CD4-positive, CD25-positive, alpha-beta regulatory T cell (primary cell): ENCODE results near the gene OR10Z1. TPM values are rescaled to one million over a fixed set of nuclear protein-coding genes. Genes with fewer than 3 reads are reported as not detected.
A peak's percentile ranks its signal among the peaks of the same experiment; 100 is the strongest.

Source experiments
- ATAC-seq, 2 donors: fragments of 150-1000 bp; cut with Tn5 transposase; one replicate each; pipeline ENCODE4 v1.10.0; 2021; ENCODE audit warnings: low read depth in 2 of 2, moderate number of reproducible peaks in 2 of 2, moderate library complexity in 1 of 2
- DNase-seq, 3 donors: peaks; one replicate each; pipeline versions ENCODE4 v3.0.0 to v3.0.0-alpha.2; 2012 to 2022; ENCODE audit warnings: mixed read lengths in 1 of 3
- H3K27ac ChIP-seq: one replicate; pipeline ENCODE4 v1.7.0; 2013; ENCODE audit warnings: mild to moderate bottlenecking, low read length; ENCODE audit not compliant: insufficient read depth, poor library complexity, severe bottlenecking
- H3K27me3 ChIP-seq: one replicate; pipeline ENCODE4 v1.7.0; 2013; ENCODE audit warnings: low read length; ENCODE audit not compliant: control insufficient read depth, insufficient read depth
- H3K36me3 ChIP-seq: one replicate; pipeline ENCODE4 v1.7.0; 2013; ENCODE audit warnings: mild to moderate bottlenecking, low read length, moderate library complexity; ENCODE audit not compliant: control insufficient read depth, insufficient read depth
- H3K4me1 ChIP-seq: 2 replicates; pipeline ENCODE4 v1.7.0; 2013; ENCODE audit warnings: mild to moderate bottlenecking, low read length; ENCODE audit not compliant: insufficient read depth, control insufficient read depth, poor library complexity, severe bottlenecking
- H3K4me3 ChIP-seq: one replicate; pipeline ENCODE4 v1.7.0; 2013; ENCODE audit warnings: low read depth, mild to moderate bottlenecking, low read length, moderate library complexity
- H3K9me3 ChIP-seq, 2 experiments: 1 replicate in 1 of 2; 2 replicates in 1 of 2; pipeline ENCODE4 v1.7.0; 2013; ENCODE audit warnings: low read length in 2 of 2, mild to moderate bottlenecking in 1 of 2, moderate library complexity in 1 of 2; ENCODE audit not compliant: control insufficient read depth in 2 of 2
- H3K27ac Mint-ChIP-seq, 3 donors: one replicate each; pipeline ENCODE4 v1.8.0; 2020 to 2022; ENCODE audit warnings: mild to moderate bottlenecking in 3 of 3, mixed read lengths in 3 of 3, moderate library complexity in 2 of 3
- H3K27me3 Mint-ChIP-seq: one replicate; pipeline ENCODE4 v1.8.0; 2022; ENCODE audit warnings: mild to moderate bottlenecking, mixed read lengths
- H3K36me3 Mint-ChIP-seq: one replicate; pipeline ENCODE4 v1.8.0; 2020; ENCODE audit warnings: mixed read lengths
- H3K4me1 Mint-ChIP-seq, 4 donors: one replicate each; pipeline ENCODE4 v1.8.0; 2020 to 2022; ENCODE audit warnings: mixed read lengths in 4 of 4, mild to moderate bottlenecking in 1 of 4
- H3K4me3 Mint-ChIP-seq, 4 donors: one replicate each; pipeline ENCODE4 v1.8.0; 2020 to 2022; ENCODE audit warnings: mild to moderate bottlenecking in 4 of 4, mixed read lengths in 4 of 4, moderate library complexity in 3 of 4
- H3K9me3 Mint-ChIP-seq, 7 donors: one replicate each; pipeline ENCODE4 v1.8.0; 2020 to 2022; ENCODE audit warnings: mixed read lengths in 7 of 7, mild to moderate bottlenecking in 3 of 7, moderate library complexity in 2 of 7
- polyA plus RNA-seq, 4 donors: library from polyadenylated mRNA; unstranded; fragments of 300-500 nt; fragmentation: Illumina TruSeq; gene quantifications; one replicate each; pipeline ENCODE4 v1.2.3, GENCODE V29; 2021
- total RNA-seq: library from RNA; stranded (reverse); gene quantifications from one replicate; pipeline ENCODE4 v1.2.3, GENCODE V29; 2022

The OR10Z1 gene, protein sequence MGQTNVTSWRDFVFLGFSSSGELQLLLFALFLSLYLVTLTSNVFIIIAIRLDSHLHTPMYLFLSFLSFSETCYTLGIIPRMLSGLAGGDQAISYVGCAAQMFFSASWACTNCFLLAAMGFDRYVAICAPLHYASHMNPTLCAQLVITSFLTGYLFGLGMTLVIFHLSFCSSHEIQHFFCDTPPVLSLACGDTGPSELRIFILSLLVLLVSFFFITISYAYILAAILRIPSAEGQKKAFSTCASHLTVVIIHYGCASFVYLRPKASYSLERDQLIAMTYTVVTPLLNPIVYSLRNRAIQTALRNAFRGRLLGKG
- total RNA-seq (not detected), polyA plus RNA-seq (not detected)

DNA sequence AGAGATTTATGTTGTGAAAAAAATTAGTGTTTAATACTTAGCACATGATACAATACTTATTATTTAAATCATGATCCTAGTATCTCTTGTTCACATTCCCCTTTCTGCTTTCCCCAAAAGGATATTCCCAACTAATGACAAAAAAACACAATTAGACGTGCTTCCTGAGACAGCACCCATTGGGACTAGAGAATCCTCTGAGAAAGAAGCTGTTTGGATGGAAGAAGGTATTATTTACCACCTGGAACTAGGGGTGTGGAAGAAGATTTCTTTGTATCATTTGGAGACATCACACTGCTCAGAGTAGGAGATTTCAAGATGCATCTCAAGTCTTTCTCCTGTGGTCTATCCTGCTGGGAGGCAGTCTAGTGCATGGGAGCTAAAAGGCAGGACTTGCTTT is at the start of gene OR10Z1:
OR10Z1 (plus strand) TSS at position 301 of the 400 bp plus-strand sequence. CDS start 1,171 bp downstream, outside the sequence.
- ATAC-seq (no peak), DNase-seq (no peak)
- no peaks in the 10 kb centered on the region for H3K4me1 ChIP-seq
- Mint-ChIP-seq H3K4me1 (no peaks in the 10 kb centered on the region), H3K9me3 (peaks cover 0 to 1% (median 0%) of the 10 kb centered on the region in 7 donors), H3K27me3 (peaks cover 12% of the 10 kb centered on the region), H3K27ac (peak within 1 kb of the TSS in 1 of 3 donors; percentile 57), H3K4me3 (no peak within 1 kb of the TSS), H3K36me3 (no peaks in the 10 kb centered on the region)
- H3K9me3 ChIP-seq: no peaks in the 10 kb centered on the region
- H3K27ac ChIP-seq: no peak within 1 kb of the TSS
- peaks cover 5% of the 10 kb centered on the region for H3K27me3 ChIP-seq
- H3K4me3 ChIP-seq: no peak within 1 kb of the TSS
- no peaks in the 10 kb centered on the region for H3K36me3 ChIP-seq

DNA sequence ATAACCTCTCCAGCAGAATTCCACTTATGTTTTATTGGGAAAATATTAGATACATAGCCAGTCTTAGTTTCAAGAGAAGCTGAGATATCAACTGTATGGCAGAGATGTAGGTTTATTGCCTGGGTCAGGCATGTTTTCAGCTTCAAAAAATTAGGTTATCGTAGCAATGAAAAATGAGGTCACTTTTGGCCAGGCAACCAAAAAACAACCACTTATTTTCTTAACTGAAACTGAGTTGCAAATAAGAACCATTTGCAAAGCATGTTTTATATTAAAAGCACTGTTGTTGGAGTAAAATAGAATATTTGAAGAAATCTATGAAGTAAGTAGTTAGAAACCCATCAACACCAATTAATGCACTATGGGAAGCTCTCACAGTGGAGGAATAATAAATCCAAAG is 45.4 kb upstream of the OR10Z1 start:
- H3K27me3 ChIP-seq: peaks cover 9% of the 10 kb centered on the region
- Mint-ChIP-seq H3K4me1 (no peaks in the 10 kb centered on the region), H3K27ac (no peak overlapping the region), H3K27me3 (peaks cover 18% of the 10 kb centered on the region), H3K4me3 (no peak overlapping the region), H3K9me3 (peaks cover 0 to 2% (median 0%) of the 10 kb centered on the region in 7 donors), H3K36me3 (no peaks in the 10 kb centered on the region)
- no peaks in the 10 kb centered on the region for H3K36me3 ChIP-seq
- H3K4me1 ChIP-seq: no peaks in the 10 kb centered on the region
- H3K9me3 ChIP-seq: no peaks in the 10 kb centered on the region
- no peak for DNase-seq
- no peak overlapping the region for H3K4me3 ChIP-seq
- no peak for ATAC-seq
- no peak overlapping the region for H3K27ac ChIP-seq

DNA sequence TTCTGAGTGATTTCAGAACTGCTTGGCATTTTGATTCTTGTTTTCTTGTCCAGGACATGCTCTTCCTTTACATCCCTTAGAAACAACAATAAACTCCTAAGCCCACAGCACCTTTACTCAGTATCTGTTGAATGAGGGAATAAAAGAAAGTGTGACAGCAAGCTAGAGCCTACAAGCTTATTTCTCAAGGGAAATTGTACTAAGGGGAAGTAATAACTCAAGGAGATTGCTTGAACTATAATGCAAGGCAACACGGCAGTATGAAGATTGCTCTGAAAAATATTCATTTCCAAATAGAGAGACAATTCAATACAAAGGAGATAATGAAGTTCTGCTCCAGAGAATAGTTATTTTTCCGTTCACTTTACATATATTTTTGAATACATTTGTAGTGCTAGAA is 41.2 kb upstream of the OR10Z1 start:
- no peaks in the 10 kb centered on the region for H3K4me1 Mint-ChIP-seq
- H3K4me3 ChIP-seq: no peak overlapping the region
- no peak overlapping the region for H3K27ac ChIP-seq
- H3K9me3 Mint-ChIP-seq: peaks cover 0 to 5% (median 2%) of the 10 kb centered on the region in 7 donors
- DNase-seq (no peak), ATAC-seq (no peak)
- no peaks in the 10 kb centered on the region for H3K36me3 ChIP-seq
- H3K27me3 ChIP-seq: peaks cover 9% of the 10 kb centered on the region
- no peaks in the 10 kb centered on the region for H3K4me1 ChIP-seq
- no peak overlapping the region for H3K4me3 Mint-ChIP-seq
- no peaks in the 10 kb centered on the region for H3K36me3 Mint-ChIP-seq
- H3K27ac Mint-ChIP-seq: no peak overlapping the region
- peaks cover 12% of the 10 kb centered on the region for H3K27me3 Mint-ChIP-seq
- H3K9me3 ChIP-seq: no peaks in the 10 kb centered on the region

DNA sequence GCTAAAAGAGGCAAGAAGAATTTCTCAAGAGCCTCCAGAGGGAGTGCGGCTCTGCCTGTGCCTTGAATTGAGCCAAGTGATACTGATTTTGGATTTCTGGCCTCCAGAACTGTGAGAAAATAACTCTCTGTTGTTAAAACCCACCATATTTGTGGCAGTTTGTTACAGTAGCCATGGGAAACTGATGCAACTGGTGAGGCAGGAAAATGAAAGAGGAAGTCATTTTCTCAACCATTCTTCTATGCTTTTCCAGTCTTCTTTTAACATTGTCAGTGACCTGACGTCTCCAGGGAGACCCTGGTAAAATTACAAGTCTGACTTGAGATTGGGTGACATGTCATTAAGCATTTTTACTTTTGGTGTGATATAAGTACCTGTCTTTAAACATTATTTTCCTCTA is 40.5 kb upstream of the OR10Z1 start:
- Histone ChIP-seq H3K9me3 (no peaks in the 10 kb centered on the region), H3K27me3 (peaks cover 8% of the 10 kb centered on the region), H3K27ac (no peak overlapping the region), H3K4me1 (no peaks in the 10 kb centered on the region), H3K4me3 (no peak overlapping the region), H3K36me3 (no peaks in the 10 kb centered on the region)
- Mint-ChIP-seq H3K36me3 (no peaks in the 10 kb centered on the region), H3K9me3 (peaks cover 0 to 5% (median 2%) of the 10 kb centered on the region in 7 donors), H3K4me3 (no peak overlapping the region), H3K27ac (no peak overlapping the region), H3K4me1 (no peaks in the 10 kb centered on the region), H3K27me3 (peaks cover 12% of the 10 kb centered on the region)
- ATAC-seq (no peak), DNase-seq (no peak)

GRCh38 chr1:158570480-158570879 is 34.6 kb upstream of the OR10Z1 start, which contains the start of gene OR6P1:
OR6P1 (minus strand) TSS chr1:158570580; CDS start chr1:158563604, 6,976 bp downstream.
- H3K27me3 ChIP-seq: peaks cover 10% of the 10 kb centered on the region
- ATAC-seq (no peak), DNase-seq (no peak)
- H3K4me3 ChIP-seq: no peak within 1 kb of the TSS
- Mint-ChIP-seq H3K4me1 (no peaks in the 10 kb centered on the region), H3K4me3 (no peak within 1 kb of the TSS), H3K27me3 (peaks cover 6% of the 10 kb centered on the region), H3K36me3 (no peaks in the 10 kb centered on the region), H3K27ac (no peak within 1 kb of the TSS), H3K9me3 (peaks cover 0 to 5% (median 2%) of the 10 kb centered on the region in 7 donors)
- H3K4me1 ChIP-seq: no peaks in the 10 kb centered on the region
- H3K36me3 ChIP-seq: no peaks in the 10 kb centered on the region
- no peak within 1 kb of the TSS for H3K27ac ChIP-seq
- no peaks in the 10 kb centered on the region for H3K9me3 ChIP-seq

DNA sequence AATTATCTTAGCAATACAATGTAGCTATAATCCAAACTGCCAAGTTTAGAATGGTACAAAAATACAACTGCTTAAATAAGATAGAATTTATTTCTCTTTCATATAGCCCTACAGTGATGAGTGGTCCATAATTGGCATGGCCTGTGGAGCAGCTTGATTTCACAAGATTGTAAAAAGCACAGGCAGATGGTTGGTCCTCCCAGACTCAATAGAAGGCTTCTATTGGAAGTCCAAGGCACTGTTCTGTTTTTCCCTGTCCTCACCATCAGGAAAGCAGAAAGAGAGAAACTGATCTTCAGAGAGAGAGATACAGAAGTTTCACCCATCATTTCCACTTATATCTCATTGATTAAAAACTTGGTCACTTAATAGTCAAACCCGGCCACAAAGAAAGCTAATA is 32.8 kb upstream of the OR10Z1 start:
- H3K4me3 ChIP-seq: no peak overlapping the region
- Mint-ChIP-seq H3K27me3 (peaks cover 6% of the 10 kb centered on the region), H3K9me3 (peaks cover 0 to 4% (median 2%) of the 10 kb centered on the region in 7 donors), H3K27ac (no peak overlapping the region), H3K4me1 (no peaks in the 10 kb centered on the region), H3K36me3 (no peaks in the 10 kb centered on the region), H3K4me3 (no peak overlapping the region)
- H3K9me3 ChIP-seq: no peaks in the 10 kb centered on the region
- no peaks in the 10 kb centered on the region for H3K4me1 ChIP-seq
- no peaks in the 10 kb centered on the region for H3K36me3 ChIP-seq
- no peak overlapping the region for H3K27ac ChIP-seq
- no peak for ATAC-seq
- no peak for DNase-seq
- peaks cover 11% of the 10 kb centered on the region for H3K27me3 ChIP-seq

DNA sequence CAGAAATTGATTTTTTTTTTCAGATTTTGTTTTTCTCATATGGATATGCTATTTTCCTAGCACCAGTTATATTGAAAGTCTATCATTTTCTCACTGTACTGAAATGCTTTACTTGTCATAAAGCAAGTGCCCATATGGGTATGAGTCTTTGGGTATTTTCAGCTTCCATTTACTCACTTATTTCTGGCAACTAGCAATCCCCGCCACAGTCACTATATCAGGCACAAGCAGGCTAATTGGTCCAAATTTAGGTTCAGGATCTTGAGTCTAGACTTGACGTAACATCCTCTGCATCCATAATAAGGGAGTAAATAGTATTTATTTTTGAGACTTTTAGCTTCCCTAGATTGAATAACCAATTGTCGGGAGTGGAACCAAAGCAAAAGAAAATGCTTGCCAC is 27.5 kb upstream of the OR10Z1 start:
- Histone ChIP-seq H3K4me1 (no peaks in the 10 kb centered on the region), H3K9me3 (no peaks in the 10 kb centered on the region), H3K36me3 (no peaks in the 10 kb centered on the region), H3K27me3 (peaks cover 11% of the 10 kb centered on the region), H3K27ac (no peak overlapping the region), H3K4me3 (no peak overlapping the region)
- H3K36me3 Mint-ChIP-seq: no peaks in the 10 kb centered on the region
- no peak for ATAC-seq
- no peak overlapping the region for H3K4me3 Mint-ChIP-seq
- H3K27ac Mint-ChIP-seq: no peak overlapping the region
- no peak for DNase-seq
- H3K9me3 Mint-ChIP-seq: peaks cover 0 to 1% (median 0%) of the 10 kb centered on the region in 7 donors
- H3K27me3 Mint-ChIP-seq: peaks cover 6% of the 10 kb centered on the region
- H3K4me1 Mint-ChIP-seq: no peaks in the 10 kb centered on the region

DNA sequence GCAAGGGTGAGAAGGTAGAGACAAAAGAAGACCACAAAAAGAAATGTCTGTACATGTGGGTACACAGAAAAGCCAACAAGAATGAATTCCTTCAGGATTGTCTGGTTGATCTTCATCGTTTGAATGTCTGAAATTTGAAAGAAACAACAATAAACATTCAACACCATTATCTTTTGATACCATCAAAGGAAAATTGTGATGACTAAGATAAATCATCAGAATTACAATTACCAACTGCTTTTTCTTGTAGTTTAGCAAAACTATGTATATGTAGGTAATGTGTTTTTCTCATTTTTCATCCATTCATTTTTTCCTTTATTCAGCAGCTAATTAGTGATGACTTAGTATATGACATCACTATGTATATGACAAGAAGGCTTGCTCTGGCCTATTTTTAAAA is 25.3 kb upstream of the OR10Z1 start, which contains the start of gene OR10X1:
OR10X1 (minus strand) TSS at position 167 of the 400 bp plus-strand sequence; CDS start at position 167, 0 bp downstream.
- H3K4me1 Mint-ChIP-seq: no peaks in the 10 kb centered on the region
- no peaks in the 10 kb centered on the region for H3K36me3 Mint-ChIP-seq
- Histone ChIP-seq H3K27ac (no peak within 1 kb of the TSS), H3K4me1 (no peaks in the 10 kb centered on the region), H3K9me3 (no peaks in the 10 kb centered on the region), H3K4me3 (no peak within 1 kb of the TSS), H3K36me3 (no peaks in the 10 kb centered on the region), H3K27me3 (peaks cover 10% of the 10 kb centered on the region)
- H3K27ac Mint-ChIP-seq: no peak within 1 kb of the TSS
- H3K4me3 Mint-ChIP-seq: no peak within 1 kb of the TSS
- no peak for ATAC-seq
- peaks cover 0 to 2% (median 0%) of the 10 kb centered on the region in 7 donors for H3K9me3 Mint-ChIP-seq
- no peak for DNase-seq
- peaks cover 5% of the 10 kb centered on the region for H3K27me3 Mint-ChIP-seq
